ENCODE measurements around the gene PDK2.

DNA sequence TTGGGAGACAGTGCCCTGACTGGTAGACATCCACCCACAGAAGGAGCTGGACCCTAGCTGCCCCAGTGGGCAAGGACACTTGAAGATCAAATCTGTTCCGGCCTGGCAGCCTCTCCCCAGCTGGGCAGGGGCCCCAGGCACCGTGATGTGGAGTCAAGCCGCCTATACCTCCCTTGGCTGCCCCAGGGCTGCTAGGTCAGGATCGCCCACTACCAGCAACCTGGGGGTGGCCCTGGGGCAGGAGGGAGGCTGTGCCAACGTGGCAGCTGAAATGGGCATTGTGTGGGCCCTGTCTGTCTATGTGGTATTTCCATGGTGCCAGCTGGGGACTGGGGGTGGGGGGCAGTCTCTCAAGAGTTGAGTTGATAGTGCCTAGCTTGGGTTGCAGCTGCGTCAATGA, 941 bp downstream of the PDK2 start:
- TF ChIP-seq, protein P1, sequence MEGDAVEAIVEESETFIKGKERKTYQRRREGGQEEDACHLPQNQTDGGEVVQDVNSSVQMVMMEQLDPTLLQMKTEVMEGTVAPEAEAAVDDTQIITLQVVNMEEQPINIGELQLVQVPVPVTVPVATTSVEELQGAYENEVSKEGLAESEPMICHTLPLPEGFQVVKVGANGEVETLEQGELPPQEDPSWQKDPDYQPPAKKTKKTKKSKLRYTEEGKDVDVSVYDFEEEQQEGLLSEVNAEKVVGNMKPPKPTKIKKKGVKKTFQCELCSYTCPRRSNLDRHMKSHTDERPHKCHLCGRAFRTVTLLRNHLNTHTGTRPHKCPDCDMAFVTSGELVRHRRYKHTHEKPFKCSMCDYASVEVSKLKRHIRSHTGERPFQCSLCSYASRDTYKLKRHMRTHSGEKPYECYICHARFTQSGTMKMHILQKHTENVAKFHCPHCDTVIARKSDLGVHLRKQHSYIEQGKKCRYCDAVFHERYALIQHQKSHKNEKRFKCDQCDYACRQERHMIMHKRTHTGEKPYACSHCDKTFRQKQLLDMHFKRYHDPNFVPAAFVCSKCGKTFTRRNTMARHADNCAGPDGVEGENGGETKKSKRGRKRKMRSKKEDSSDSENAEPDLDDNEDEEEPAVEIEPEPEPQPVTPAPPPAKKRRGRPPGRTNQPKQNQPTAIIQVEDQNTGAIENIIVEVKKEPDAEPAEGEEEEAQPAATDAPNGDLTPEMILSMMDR (IDR thresholded peaks at IDR 0.05; ENCODE audit: borderline replicate concordance, extremely low read depth, low read length, poor library complexity, severe bottlenecking), result no peak
- no peak for TF ChIP-seq EZH2 (IDR thresholded peaks at IDR 0.05; ENCODE audit: borderline replicate concordance, low read depth, low read length, severe bottlenecking)
